ENCODE measurements around the gene RPL41. TPM values are rescaled to one million over a fixed set of nuclear protein-coding genes. Genes with fewer than 3 reads are reported as not detected.

Gene RPL41
- total and polyA plus RNA-seq, 9 of the 15 experiments (the other 6 are each of a cell fraction or from before 2014, with no cell fraction given): 3,403 to 11,276 (median 5,604) TPM

DNA sequence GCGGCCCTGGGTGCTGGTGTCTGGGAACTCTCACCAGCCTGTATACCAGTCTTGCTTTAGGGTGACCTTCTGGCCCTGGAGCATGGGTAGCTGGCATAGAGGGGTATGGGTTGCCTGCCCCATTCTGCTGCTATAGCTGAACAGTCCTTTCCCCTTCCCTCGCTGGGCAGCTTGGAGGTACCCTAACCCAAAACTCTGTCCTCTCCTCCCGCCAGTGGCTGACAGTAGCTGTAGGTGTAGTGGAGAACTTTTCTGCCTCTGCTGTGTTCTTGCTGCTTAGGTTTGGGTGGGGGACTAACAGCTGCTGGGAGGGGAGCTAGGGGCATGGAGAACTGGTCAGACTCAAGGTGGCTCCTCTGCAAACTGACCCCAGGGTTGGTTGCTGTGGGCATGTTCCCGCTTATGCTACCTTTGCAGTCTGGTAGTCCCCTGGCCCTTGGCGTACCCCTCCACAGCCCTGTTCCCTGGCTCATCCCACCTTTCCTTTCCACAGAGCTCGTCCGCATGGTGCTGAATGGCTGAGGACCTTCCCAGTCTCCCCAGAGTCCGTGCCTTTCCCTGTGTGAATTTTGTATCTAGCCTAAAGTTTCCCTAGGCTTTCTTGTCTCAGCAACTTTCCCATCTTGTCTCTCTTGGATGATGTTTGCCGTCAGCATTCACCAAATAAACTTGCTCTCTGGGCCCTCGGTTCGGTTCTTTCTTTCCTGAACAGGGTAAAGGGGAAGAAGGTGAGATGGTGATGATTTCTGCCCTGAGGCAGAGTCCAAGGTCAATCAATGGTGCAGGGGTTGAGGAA lies 44.7 kb downstream of the RPL41 start (continued):
- TF ChIP-seq, protein P1, sequence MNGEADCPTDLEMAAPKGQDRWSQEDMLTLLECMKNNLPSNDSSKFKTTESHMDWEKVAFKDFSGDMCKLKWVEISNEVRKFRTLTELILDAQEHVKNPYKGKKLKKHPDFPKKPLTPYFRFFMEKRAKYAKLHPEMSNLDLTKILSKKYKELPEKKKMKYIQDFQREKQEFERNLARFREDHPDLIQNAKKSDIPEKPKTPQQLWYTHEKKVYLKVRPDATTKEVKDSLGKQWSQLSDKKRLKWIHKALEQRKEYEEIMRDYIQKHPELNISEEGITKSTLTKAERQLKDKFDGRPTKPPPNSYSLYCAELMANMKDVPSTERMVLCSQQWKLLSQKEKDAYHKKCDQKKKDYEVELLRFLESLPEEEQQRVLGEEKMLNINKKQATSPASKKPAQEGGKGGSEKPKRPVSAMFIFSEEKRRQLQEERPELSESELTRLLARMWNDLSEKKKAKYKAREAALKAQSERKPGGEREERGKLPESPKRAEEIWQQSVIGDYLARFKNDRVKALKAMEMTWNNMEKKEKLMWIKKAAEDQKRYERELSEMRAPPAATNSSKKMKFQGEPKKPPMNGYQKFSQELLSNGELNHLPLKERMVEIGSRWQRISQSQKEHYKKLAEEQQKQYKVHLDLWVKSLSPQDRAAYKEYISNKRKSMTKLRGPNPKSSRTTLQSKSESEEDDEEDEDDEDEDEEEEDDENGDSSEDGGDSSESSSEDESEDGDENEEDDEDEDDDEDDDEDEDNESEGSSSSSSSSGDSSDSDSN (IDR thresholded peaks at IDR 0.05; ENCODE audit: borderline replicate concordance in 1 of 2, low read depth in 2 of 2, low read length in 2 of 2): no peak

DNA sequence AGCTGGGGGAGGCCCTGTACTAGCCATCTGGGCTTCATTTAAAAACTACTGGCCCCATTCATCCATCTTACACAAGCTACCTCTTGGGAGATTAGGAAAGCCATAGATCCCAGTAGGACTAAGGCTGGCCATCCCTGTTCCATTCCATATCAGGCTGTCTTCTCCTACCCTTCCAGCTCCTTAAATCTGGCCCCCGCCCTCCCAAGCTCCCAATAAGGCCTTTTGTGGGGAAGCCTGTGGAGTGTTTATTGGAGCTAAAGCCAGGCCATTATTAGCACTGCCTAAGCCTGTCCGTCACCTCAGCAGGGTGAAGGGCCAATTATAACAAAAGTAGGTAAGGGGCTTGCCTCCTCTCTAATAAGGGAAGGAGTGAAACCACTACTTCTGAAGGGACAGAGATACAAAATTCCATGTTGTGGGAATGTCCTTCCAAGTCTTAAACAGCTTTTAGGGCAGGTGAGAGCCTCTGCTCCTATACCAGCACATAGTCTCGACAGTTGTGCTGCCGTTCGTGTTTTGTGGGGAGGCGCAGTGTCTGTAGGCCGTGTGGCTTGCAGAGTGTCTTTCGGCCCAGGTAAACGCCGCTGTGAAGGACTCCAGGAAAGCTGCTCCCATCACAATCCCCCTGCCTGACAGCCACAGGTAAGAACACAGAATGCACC lies 45.4 kb downstream of the RPL41 start:
- 84% methylated on average over 10 of the region's 10 CpGs for WGBS (ENCODE audit: insufficient coverage, low coverage, missing lambda C conversion rate)
- FAIRE-seq: no peak
- no peak for TF ChIP-seq USF1 (CRISPR knock-in tag; IDR thresholded peaks at IDR 0.05)
- no peak for TF ChIP-seq ZFP91 (CRISPR knock-in tag; IDR thresholded peaks at IDR 0.05)
- peak; percentile 43 for TF ChIP-seq POLR2AphosphoS2 (IDR thresholded peaks at IDR 0.05; ENCODE audit: low read length)
- no peak for TF ChIP-seq ZBTB8A (IDR thresholded peaks at IDR 0.05; ENCODE audit: partially characterized antibody)
- TF ChIP-seq, protein P2, sequence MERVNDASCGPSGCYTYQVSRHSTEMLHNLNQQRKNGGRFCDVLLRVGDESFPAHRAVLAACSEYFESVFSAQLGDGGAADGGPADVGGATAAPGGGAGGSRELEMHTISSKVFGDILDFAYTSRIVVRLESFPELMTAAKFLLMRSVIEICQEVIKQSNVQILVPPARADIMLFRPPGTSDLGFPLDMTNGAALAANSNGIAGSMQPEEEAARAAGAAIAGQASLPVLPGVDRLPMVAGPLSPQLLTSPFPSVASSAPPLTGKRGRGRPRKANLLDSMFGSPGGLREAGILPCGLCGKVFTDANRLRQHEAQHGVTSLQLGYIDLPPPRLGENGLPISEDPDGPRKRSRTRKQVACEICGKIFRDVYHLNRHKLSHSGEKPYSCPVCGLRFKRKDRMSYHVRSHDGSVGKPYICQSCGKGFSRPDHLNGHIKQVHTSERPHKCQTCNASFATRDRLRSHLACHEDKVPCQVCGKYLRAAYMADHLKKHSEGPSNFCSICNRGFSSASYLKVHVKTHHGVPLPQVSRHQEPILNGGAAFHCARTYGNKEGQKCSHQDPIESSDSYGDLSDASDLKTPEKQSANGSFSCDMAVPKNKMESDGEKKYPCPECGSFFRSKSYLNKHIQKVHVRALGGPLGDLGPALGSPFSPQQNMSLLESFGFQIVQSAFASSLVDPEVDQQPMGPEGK (CRISPR knock-in tag; IDR thresholded peaks at IDR 0.05; ENCODE audit: borderline replicate concordance): no peak
- no peak for TF ChIP-seq RFX7 (CRISPR knock-in tag; IDR thresholded peaks at IDR 0.05)
- TF ChIP-seq, protein P3, sequence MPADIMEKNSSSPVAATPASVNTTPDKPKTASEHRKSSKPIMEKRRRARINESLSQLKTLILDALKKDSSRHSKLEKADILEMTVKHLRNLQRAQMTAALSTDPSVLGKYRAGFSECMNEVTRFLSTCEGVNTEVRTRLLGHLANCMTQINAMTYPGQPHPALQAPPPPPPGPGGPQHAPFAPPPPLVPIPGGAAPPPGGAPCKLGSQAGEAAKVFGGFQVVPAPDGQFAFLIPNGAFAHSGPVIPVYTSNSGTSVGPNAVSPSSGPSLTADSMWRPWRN (IDR thresholded peaks at IDR 0.05; ENCODE audit: low read depth): no peak
- no peak for TF ChIP-seq TCFL5 (CRISPR knock-in tag; conservative IDR thresholded peaks at IDR 0.05)

More for the DNA sequence above, 45.4 kb downstream of the RPL41 start:
- Histone ChIP-seq H3K27ac (ENCODE audit: extremely low read depth, low read depth, low read length) (no peak overlapping the region), H3K9me3 (replicated peaks; ENCODE audit: control insufficient read depth, insufficient read depth, low read depth, low read length) (no peaks in the 10 kb centered on the region), H3K36me3 (ENCODE audit: control insufficient read depth, insufficient read depth, low read length) (peaks cover 77% of the 10 kb centered on the region), H3K4me3 (no peak overlapping the region), H3K27me3 (ENCODE audit: control insufficient read depth in 2 of 2, insufficient read depth in 2 of 2, low read length in 2 of 2) (no peaks in the 10 kb centered on the region), H4K20me1 (replicated peaks; ENCODE audit: control insufficient read depth, insufficient read depth, low read length) (peaks cover 34% of the 10 kb centered on the region; the same call in 1 of the 2 replicates), H3K79me2 (ENCODE audit: control insufficient read depth, insufficient read depth, low read length) (peaks cover 40% of the 10 kb centered on the region), H3K4me2 (ENCODE audit: insufficient read depth, low read length) (no peak overlapping the region), H3K9me1 (ENCODE audit: control insufficient read depth, insufficient read depth, low read length) (peaks cover 3% of the 10 kb centered on the region), H2AFZ (ENCODE audit: low read depth, low read length) (no peak overlapping the region), H3K9ac (ENCODE audit: insufficient read depth in 1 of 2, low read depth in 2 of 2, low read length in 2 of 2) (no peak overlapping the region), H3K4me1 (replicated peaks in 1 of 2; ENCODE audit: control insufficient read depth in 2 of 2, insufficient read depth in 2 of 2, low read length in 2 of 2) (peaks cover 16 to 27% of the 10 kb centered on the region in 2 experiments; a peak in 4 of 5 replicates)
- ChIA-PET CTCF (ENCODE audit: low intra/inter-chr PET ratio) (no interaction called here), POLR2A (interaction anchor here (0.5 to 8.9 kb wide), 17 partner anchors 8 to 267 kb away, joined by 3 to 124 read pairs (median 8); partner anchors contain the start of genes CNPY2, ESYT1, MYL6B and PA2G4)
- DNase-seq (ENCODE audit: extremely low read depth in 1 of 4, low spot score in 3 of 4): no peak
- BruUV-seq (replicated peaks): no TSS peak
- ATAC-seq: no peak
- in situ Hi-C loops (cut with MboI): no loop called here
- intact Hi-C loops (cut with micrococcal nuclease): no loop called here

Measured in K562 (cell line).